GM12892 (cell line): Measurements from ENCODE around the gene CXCR6.

Experiments
- POLR2A ChIP-seq: IDR thresholded peaks from 2 replicates; pipeline ENCODE4 v1.6.1; 2011; ENCODE audit warnings: low read depth, low read length, control low read depth
- POLR2AphosphoS5 ChIP-seq: IDR thresholded peaks from 2 replicates; pipeline ENCODE4 v1.6.1; 2011; ENCODE audit warnings: low read depth, low read length, control low read depth

GRCh38 chr3:45948311-45948781 is 5.1 kb downstream of the CXCR6 start:
- TF ChIP-seq POLR2A (no peak), POLR2AphosphoS5 (no peak)
